ENCODE results near the gene DEDD. TPM values are rescaled to one million over a fixed set of nuclear protein-coding genes. Genes with fewer than 3 reads are reported as not detected.

DEDD gene
- total and polyA plus RNA-seq, 2 of the 13 experiments (the other 11 are each of a cell fraction or from before 2014, with no cell fraction given) = 12.6 to 27.8 TPM

GRCh38 chr1:161117759-161118581 is 14.5 kb downstream of the DEDD start, which contains the start of the genes NIT1 and PFDN2 (continued):
- TF ChIP-seq KDM5A (IDR thresholded peaks at IDR 0.05; ENCODE audit: borderline replicate concordance, low read length) = peak; percentile 86
- peak; percentile 77 for TF ChIP-seq ZFY (CRISPR knock-in tag; IDR thresholded peaks at IDR 0.05)
- TF ChIP-seq THAP9 (CRISPR knock-in tag; IDR thresholded peaks at IDR 0.05; ENCODE audit: borderline replicate concordance) = peak; percentile 90; the same call in 1 of the 2 replicates
- no peak for TF ChIP-seq ZNF644 (CRISPR knock-in tag; IDR thresholded peaks at IDR 0.05; ENCODE audit: low read depth)
- TF ChIP-seq ISL2 (CRISPR knock-in tag; IDR thresholded peaks at IDR 0.05) = peak; percentile 69; the same call in 1 of the 2 replicates
- no peak for TF ChIP-seq MYNN (CRISPR knock-in tag; IDR thresholded peaks at IDR 0.05; ENCODE audit: low read depth)
- no peak for TF ChIP-seq CCDC6 (CRISPR knock-in tag; IDR thresholded peaks at IDR 0.05)
- TF ChIP-seq ZNF687 (CRISPR knock-in tag; IDR thresholded peaks at IDR 0.05) = peak; percentile 93
- TF ChIP-seq KAT7 (CRISPR knock-in tag; IDR thresholded peaks at IDR 0.05; ENCODE audit: borderline replicate concordance) = no peak
- peak; percentile 76; the same call in 1 of the 2 replicates for TF ChIP-seq ETS1 (CRISPR knock-in tag; IDR thresholded peaks at IDR 0.05)
- peak; percentile 38; the same call in 1 of the 2 replicates for TF ChIP-seq TFDP1 (CRISPR knock-in tag; IDR thresholded peaks at IDR 0.05; ENCODE audit: borderline replicate concordance)
- peak; percentile 91 for TF ChIP-seq MXD3 (CRISPR knock-in tag; IDR thresholded peaks at IDR 0.05)
- TF ChIP-seq KDM2A (CRISPR knock-in tag; IDR thresholded peaks at IDR 0.05; ENCODE audit: borderline replicate concordance, low read depth) = peak; percentile 79; the same call in 1 of the 2 replicates
- no peak for TF ChIP-seq ZKSCAN1 (IDR thresholded peaks at IDR 0.05; ENCODE audit: low read length)
- no peak for TF ChIP-seq STAT6 (CRISPR knock-in tag; IDR thresholded peaks at IDR 0.05; ENCODE audit: borderline replicate concordance)

Measured in HepG2 (cell line).